SW480 (cell line): Measurements from ENCODE around the gene EME1.

Experiments
- DNase-seq: peaks from one replicate; pipeline ENCODE4 v3.0.0-alpha.2; 2016; ENCODE audit warnings: low spot score

The EME1 gene

GRCh38 chr17:50363217-50364060 lies 9.6 kb upstream of the EME1 start:
- DNase-seq = no peak

- DNase-seq = no peak
Measured at GRCh38 chr17:50364061-50364458, 9.0 kb upstream of the EME1 start.

GRCh38 chr17:50364715-50365114 lies 8.3 kb upstream of the EME1 start:
- DNase-seq = no peak

GRCh38 chr17:50365165-50365564 lies 7.9 kb upstream of the EME1 start:
- no peak for DNase-seq

GRCh38 chr17:50365649-50366393 lies 7.2 kb upstream of the EME1 start:
- DNase-seq = no peak

- no peak for DNase-seq
Measured at GRCh38 chr17:50367401-50367800, 5.6 kb upstream of the EME1 start.

GRCh38 chr17:50370052-50370451 lies 3.0 kb upstream of the EME1 start:
- DNase-seq = no peak

- DNase-seq = no peak
Measured at GRCh38 chr17:50371526-50371925, 1.5 kb upstream of the EME1 start.

GRCh38 chr17:50372222-50372757 lies 739 bp upstream of the EME1 start:
- DNase-seq = no peak

GRCh38 chr17:50373705-50374104 lies 676 bp downstream of the EME1 start:
- DNase-seq = no peak

- no peak for DNase-seq
Measured at GRCh38 chr17:50375858-50376538, 3.0 kb downstream of the EME1 start.

- no peak for DNase-seq
Measured at GRCh38 chr17:50379351-50380132, 6.5 kb downstream of the EME1 start.

- DNase-seq = no peak
Measured at GRCh38 chr17:50380369-50381259, 7.6 kb downstream of the EME1 start.

GRCh38 chr17:50381260-50381815 lies 8.3 kb downstream of the EME1 start:
- DNase-seq = no peak

GRCh38 chr17:50381920-50382319 lies 8.9 kb downstream of the EME1 start:
- no peak for DNase-seq

- no peak for DNase-seq
Measured at GRCh38 chr17:50382931-50383330, 9.9 kb downstream of the EME1 start.

GRCh38 chr17:50386510-50386909 lies 13.5 kb downstream of the EME1 start:
- DNase-seq = no peak

- no peak for DNase-seq
Measured at GRCh38 chr17:50388728-50389127, 15.7 kb downstream of the EME1 start.

GRCh38 chr17:50389534-50389933 lies 16.5 kb downstream of the EME1 start:
- no peak for DNase-seq

GRCh38 chr17:50392621-50393020 lies 19.6 kb downstream of the EME1 start:
- no peak for DNase-seq
